Heart left ventricle (tissue), 16 donors: ENCODE data around the gene RPAP2. TPM values are rescaled to one million over a fixed set of nuclear protein-coding genes. Genes with fewer than 3 reads are reported as not detected.

Experiments
- ATAC-seq, 4 donors: fragments of 200-7000 bp; cut with Tn5 transposase; one replicate each; pipeline ENCODE4 v1.9.1; 2020 to 2022; ENCODE audit warnings: moderate library complexity in 4 of 4, mild to moderate bottlenecking in 3 of 4, moderate number of reproducible peaks in 1 of 4
- DNase-seq, 5 donors: peaks; one replicate each; pipeline ENCODE4 v3.0.0-alpha.2; 2020
- H3K27ac ChIP-seq, 12 donors: fragments of 200-600 bp; sonication (generic) in 4 of 12; one replicate each; pipeline versions ENCODE4 v1.5.0 to v1.8.0; 2016 to 2022; ENCODE audit warnings: mild to moderate bottlenecking in 2 of 12
- H3K27me3 ChIP-seq, 9 donors: fragments of 200-600 bp; sonication (generic) in 2 of 9; one replicate each; pipeline versions ENCODE4 v1.5.1 to v1.8.0; 2016 to 2022; ENCODE audit warnings: mild to moderate bottlenecking in 3 of 9
- H3K36me3 ChIP-seq, 9 donors: fragments of 200-600 bp; sonication (generic) in 2 of 9; one replicate each; pipeline versions ENCODE4 v1.5.0 to v1.8.0; 2018 to 2022; ENCODE audit warnings: mild to moderate bottlenecking in 2 of 9
- H3K4me1 ChIP-seq, 12 donors: fragments of 200-600 bp; sonication (generic) in 4 of 12; one replicate each; pipeline versions ENCODE4 v1.5.0 to v1.8.0; 2016 to 2022; ENCODE audit warnings: mild to moderate bottlenecking in 3 of 12
- H3K4me3 ChIP-seq, 12 donors: fragments of 200-600 bp; sonication (generic) in 4 of 12; one replicate each; pipeline versions ENCODE4 v1.5.0 to v1.8.0; 2017 to 2022; ENCODE audit warnings: mild to moderate bottlenecking in 9 of 12, moderate library complexity in 4 of 12
- H3K9me3 ChIP-seq, 12 donors: fragments of 200-600 bp; sonication (generic) in 4 of 12; one replicate each; pipeline versions ENCODE4 v1.5.0 to v1.8.0; 2016 to 2022; ENCODE audit warnings: mild to moderate bottlenecking in 1 of 12
- POLR2A ChIP-seq, 2 donors: fragments of 450-650 bp; IDR thresholded peaks; one replicate each; pipeline ENCODE4 v1.6.1; 2017; ENCODE audit warnings: antibody characterized with exemption in 2 of 2, mild to moderate bottlenecking in 2 of 2, moderate library complexity in 2 of 2
- WGBS, 4 donors: extraction: QIAGEN DNeasy Blood & Tissue Kit in 2 of 4; methylation state at CpG; one replicate each; pipeline versions ENCODE4 v1.1.5 to v1.1.7; 2013 to 2018; 5-methylcytosine and 5-hydroxymethylcytosine counted together
- intact Hi-C, 10 donors: fragments of 100-400 bp; cut with DNase I; formaldehyde crosslinking; loops; one replicate each; pipeline versions ENCODE4 v1.11.1 to v1.14.2; 2022
- polyA plus RNA-seq, 2 donors: library from polyadenylated mRNA; stranded (reverse); fragments of 200-250 nt; gene quantifications; one replicate each; pipeline ENCODE4 v1.2.3, GENCODE V29; 2013
- total RNA-seq, 9 donors: library from RNA; depleted of rRNA in 2 of 9; stranded (reverse); fragments of >200 nt in 2 of 9; fragmentation: NEBNext Ultra II Directional in 3 of 9; extraction: Animal tissue kit (Norgen Biotek cat#: 25700) in 3 of 9; gene quantifications; one replicate each; pipeline versions ENCODE4 v1.1.0 to v1.2.4, GENCODE V29; 2016 to 2023
- TF ChIP-seq, protein P1 (sequence below), 12 donors: fragments of 200-600 bp; sonication (generic) in 4 of 12; IDR thresholded peaks; one replicate each; pipeline versions ENCODE4 v1.5.0 to v1.8.0; 2018 to 2022; ENCODE audit warnings: antibody characterized with exemption in 12 of 12, mild to moderate bottlenecking in 5 of 12
- donor health status: ischemic (EF 13 %, LVEDD 7.1; RV severe dilation, severe dysfunction).
- donor health status: healthy with polysubstance abuse.
- donor health status: DM: no; HTN: yes; CAD: no.
- donor health status: DM: no; HTN: no; CAD: no.
- donor health status: ischemic (EF 25% LVEDD 6.9; RV normal size, moderate dysfunction).
- donor health status: ischemic (EF 25% LVEDD 5.7; RV mildly dilated, moderate dysfunction).
- donor health status: healthy.
- donor health status: DM: yes; HTN: yes; CAD: no.
- donor health status: ischemic (EF 35%, LVEDD 5.7; RV mildly dilated, moderate dysfunction).
- donor health status: nonischemic (EF 11% LVEDD 7.7; RV severe dilation, severe dysfunction).
- donor health status: DM: yes; HTN: yes; CAD: no.
- donor health status: PGD.
- donor health status: ischemic (EF 29% LVEDD 5.4; RV normal size, mild dysfunction).
- donor health status: nonischemic (EF 23%, LVEDD 6.1; RV moderate dilation, normal function).

The RPAP2 gene
- total and polyA plus RNA-seq, 11 donors = 6.7 to 27.7 (median 23.2) TPM

- intact Hi-C loops = loop anchor here in 1 of 10 donors (10.0 kb wide), 1 partner anchor 509 kb away; no protein-coding TSS in a partner anchor
- H3K9me3 ChIP-seq = no peaks in the 10 kb centered on the region
- H3K4me3 ChIP-seq = no peak overlapping the region
- no peaks in the 10 kb centered on the region for H3K4me1 ChIP-seq
- H3K36me3 ChIP-seq = peaks cover 0 to 80% (median 68%) of the 10 kb centered on the region in 9 donors
- H3K27me3 ChIP-seq = no peaks in the 10 kb centered on the region
- H3K27ac ChIP-seq = no peak overlapping the region
- DNase-seq (no peak), ATAC-seq (no peak)
- no peak for TF ChIP-seq POLR2A (IDR thresholded peaks at IDR 0.05)
- TF ChIP-seq, protein P1, sequence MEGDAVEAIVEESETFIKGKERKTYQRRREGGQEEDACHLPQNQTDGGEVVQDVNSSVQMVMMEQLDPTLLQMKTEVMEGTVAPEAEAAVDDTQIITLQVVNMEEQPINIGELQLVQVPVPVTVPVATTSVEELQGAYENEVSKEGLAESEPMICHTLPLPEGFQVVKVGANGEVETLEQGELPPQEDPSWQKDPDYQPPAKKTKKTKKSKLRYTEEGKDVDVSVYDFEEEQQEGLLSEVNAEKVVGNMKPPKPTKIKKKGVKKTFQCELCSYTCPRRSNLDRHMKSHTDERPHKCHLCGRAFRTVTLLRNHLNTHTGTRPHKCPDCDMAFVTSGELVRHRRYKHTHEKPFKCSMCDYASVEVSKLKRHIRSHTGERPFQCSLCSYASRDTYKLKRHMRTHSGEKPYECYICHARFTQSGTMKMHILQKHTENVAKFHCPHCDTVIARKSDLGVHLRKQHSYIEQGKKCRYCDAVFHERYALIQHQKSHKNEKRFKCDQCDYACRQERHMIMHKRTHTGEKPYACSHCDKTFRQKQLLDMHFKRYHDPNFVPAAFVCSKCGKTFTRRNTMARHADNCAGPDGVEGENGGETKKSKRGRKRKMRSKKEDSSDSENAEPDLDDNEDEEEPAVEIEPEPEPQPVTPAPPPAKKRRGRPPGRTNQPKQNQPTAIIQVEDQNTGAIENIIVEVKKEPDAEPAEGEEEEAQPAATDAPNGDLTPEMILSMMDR (IDR thresholded peaks at IDR 0.05) = no peak
Measured at GRCh38 chr1:92306020-92306419, 7.2 kb downstream of the RPAP2 start.

DNA sequence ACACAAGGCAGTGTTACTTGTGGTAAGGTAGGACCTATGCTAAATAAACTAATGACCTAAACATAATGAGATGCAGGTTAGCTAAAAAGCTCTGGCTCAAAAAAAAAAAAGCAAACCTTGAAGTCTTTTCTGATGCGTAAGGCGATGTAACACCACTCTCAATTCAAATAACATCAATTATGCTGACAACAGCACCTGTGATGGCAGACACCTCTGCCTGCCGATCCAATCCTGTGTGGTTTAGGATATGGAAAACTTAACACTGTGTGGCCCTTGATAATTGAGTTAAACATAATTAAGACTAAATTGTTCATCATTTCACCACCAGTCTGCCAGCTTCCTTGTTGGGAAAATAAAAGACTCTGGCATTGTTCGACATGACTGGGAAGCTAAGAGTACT is 9.1 kb downstream of the RPAP2 start:
- 82 to 91% (median 87%) methylated on average over 4 of the region's 4 CpGs for WGBS, 4 donors
- H3K4me1 ChIP-seq = no peaks in the 10 kb centered on the region
- no peak overlapping the region for H3K27ac ChIP-seq
- TF ChIP-seq POLR2A (IDR thresholded peaks at IDR 0.05) = no peak
- TF ChIP-seq, protein P1 (IDR thresholded peaks at IDR 0.05) = no peak
- peaks cover 0 to 88% (median 68%) of the 10 kb centered on the region in 9 donors for H3K36me3 ChIP-seq
- H3K4me3 ChIP-seq = no peak overlapping the region
- intact Hi-C loops = loop anchor here in 1 of 10 donors (10.0 kb wide), 1 partner anchor 507 kb away; no protein-coding TSS in a partner anchor
- H3K9me3 ChIP-seq = no peaks in the 10 kb centered on the region
- no peak for ATAC-seq
- no peaks in the 10 kb centered on the region for H3K27me3 ChIP-seq
- DNase-seq = no peak

DNA sequence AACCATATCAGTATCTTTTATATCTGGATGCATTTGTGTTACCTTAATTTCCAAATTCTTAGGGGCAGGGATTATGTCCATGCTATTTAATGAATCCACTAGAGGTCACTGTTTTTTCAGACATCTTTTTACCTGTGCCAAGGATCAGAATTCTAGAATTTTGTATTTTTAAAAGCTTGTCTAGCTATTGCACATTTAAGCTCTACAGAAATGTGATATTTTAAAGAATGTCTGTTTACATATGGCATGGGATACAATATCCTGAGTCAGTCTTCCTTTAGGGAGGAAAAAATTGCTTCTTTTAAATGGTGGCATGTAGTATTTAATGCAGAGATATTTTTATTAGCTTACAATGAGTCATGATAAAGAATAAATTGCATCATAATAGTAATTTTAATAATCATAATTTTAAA is 11.3 kb downstream of the RPAP2 start:
- Histone ChIP-seq H3K4me1 (no peaks in the 10 kb centered on the region), H3K36me3 (peaks cover 0 to 71% (median 47%) of the 10 kb centered on the region in 9 donors), H3K9me3 (no peaks in the 10 kb centered on the region), H3K4me3 (no peak overlapping the region), H3K27ac (no peak overlapping the region), H3K27me3 (no peaks in the 10 kb centered on the region)
- ATAC-seq (peak in 1 of 4 donors; percentile 49), DNase-seq (no peak)
- intact Hi-C loops = loop anchor here in 9 of 10 donors (5.0 to 10.0 kb wide), 5 partner anchors 295 to 522 kb away; partner anchors contain the start of gene RPL5 (in 1 of the 9)
- TF ChIP-seq, protein P1 (IDR thresholded peaks at IDR 0.05) = peak; percentile 37 to 73 (median 54)
- no peak for TF ChIP-seq POLR2A (IDR thresholded peaks at IDR 0.05)

DNA sequence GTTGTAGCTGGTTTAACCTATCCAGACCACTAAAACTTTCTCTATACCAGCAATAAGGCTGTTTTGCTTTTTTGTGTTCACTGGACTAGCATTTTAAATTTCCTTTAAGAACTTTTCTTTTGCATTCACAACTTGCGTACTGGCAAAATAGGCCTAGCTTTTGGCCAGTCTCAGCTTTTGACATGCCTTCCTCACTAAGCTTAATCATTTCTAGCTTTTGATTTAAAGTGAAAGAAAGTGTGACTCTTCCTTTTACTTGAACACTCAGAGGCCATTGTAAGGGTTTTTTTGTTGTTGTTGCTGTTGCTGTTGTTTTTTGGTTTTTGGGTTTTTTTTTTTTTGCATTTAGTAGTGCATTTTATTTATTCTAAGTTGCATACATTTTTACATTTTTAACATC is 15.2 kb downstream of the RPAP2 start:
- H3K27ac ChIP-seq = no peak overlapping the region
- no peaks in the 10 kb centered on the region for H3K27me3 ChIP-seq
- intact Hi-C loops = loop anchor here in 9 of 10 donors (5.0 to 10.0 kb wide), 5 partner anchors 291 to 518 kb away; partner anchors contain the start of gene RPL5 (in 1 of the 9)
- DNase-seq = no peak
- H3K4me1 ChIP-seq = peaks cover 0 to 13% (median 0%) of the 10 kb centered on the region in 12 donors
- ATAC-seq = no peak
- TF ChIP-seq, protein P1 (IDR thresholded peaks at IDR 0.05) = no peak
- no peak for TF ChIP-seq POLR2A (IDR thresholded peaks at IDR 0.05)
- WGBS, 4 donors = 95 to 98% (median 96%) methylated on average over 1 of the region's 1 CpG
- H3K36me3 ChIP-seq = peaks cover 0 to 48% (median 13%) of the 10 kb centered on the region in 9 donors
- H3K9me3 ChIP-seq = no peaks in the 10 kb centered on the region
- no peak overlapping the region for H3K4me3 ChIP-seq
